ACHN (cell line): ENCODE results near the gene MRPS18B.
"Not testable (repeated sequence)": the region's sequence is repeated elsewhere in the genome, so short reads cannot be mapped to it uniquely, and the experiment has no call there.

ENCODE experiments used
- DNase-seq: peaks from one replicate; pipeline ENCODE4 v3.0.0-alpha.2; 2015
- in situ Hi-C: cut with HindIII; loops from 2 replicates; pipeline ENCODE4 v1.10.0; 2017; ENCODE audit warnings: low sequenced_read_pairs, low pct_ligation_motif_present, low pct_unique_long_range_greater_than_20kb

MRPS18B gene

GRCh38 chr6:30617565-30618269, at the start of gene MRPS18B:
MRPS18B (plus strand) TSS chr6:30617840; CDS start chr6:30617866, 26 bp downstream.
- DNase-seq: peak; percentile 95
- in situ Hi-C loops: no loop called here

- in situ Hi-C loops: no loop called here
- no peak for DNase-seq
Measured at GRCh38 chr6:30568245-30568644, 49.4 kb upstream of the MRPS18B start.

- no peak for DNase-seq
- in situ Hi-C loops: no loop called here
Measured at GRCh38 chr6:30570263-30570662, 47.4 kb upstream of the MRPS18B start.

- DNase-seq: no peak
- in situ Hi-C loops: no loop called here
Measured at GRCh38 chr6:30570740-30571074, 46.9 kb upstream of the MRPS18B start.

DNA sequence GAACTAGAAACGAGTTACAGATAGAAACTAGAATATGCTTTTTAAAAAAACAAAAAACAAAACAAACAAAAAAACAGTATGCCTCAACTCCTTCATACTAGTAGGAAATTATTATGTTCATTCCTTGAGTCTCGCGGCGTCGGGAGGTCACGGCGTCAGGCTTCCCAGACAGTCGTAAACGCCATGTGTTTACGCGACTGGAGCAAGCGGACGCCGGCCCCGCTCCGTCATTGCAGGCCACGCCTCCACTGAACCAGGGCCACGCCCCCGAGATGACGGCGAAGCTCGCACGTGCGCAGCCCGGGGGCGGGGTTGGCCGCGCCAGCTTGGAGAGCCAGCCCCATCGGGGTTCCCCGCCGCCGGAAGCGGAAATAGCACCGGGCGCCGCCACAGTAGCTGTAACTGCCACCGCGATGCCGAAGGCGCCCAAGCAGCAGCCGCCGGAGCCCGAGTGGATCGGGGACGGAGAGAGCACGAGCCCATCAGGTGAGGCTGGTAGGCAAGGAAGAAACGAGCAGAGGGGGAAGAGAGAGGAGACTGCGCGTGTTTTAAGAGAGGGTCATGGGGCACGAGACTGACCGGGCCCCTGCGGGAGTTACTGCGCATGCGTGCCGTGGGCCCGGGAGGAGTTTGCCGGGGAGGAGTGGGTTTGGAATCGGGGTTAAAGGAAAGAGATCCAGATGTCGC, 46.4 kb upstream of the MRPS18B start, which contains the start of gene ABCF1:
Gene ABCF1 (plus strand): TSS at position 368 of the 687 bp plus-strand sequence. CDS start 46 bp downstream, at position 414.
- peak; percentile 93 for DNase-seq
- in situ Hi-C loops: no loop called here

DNA sequence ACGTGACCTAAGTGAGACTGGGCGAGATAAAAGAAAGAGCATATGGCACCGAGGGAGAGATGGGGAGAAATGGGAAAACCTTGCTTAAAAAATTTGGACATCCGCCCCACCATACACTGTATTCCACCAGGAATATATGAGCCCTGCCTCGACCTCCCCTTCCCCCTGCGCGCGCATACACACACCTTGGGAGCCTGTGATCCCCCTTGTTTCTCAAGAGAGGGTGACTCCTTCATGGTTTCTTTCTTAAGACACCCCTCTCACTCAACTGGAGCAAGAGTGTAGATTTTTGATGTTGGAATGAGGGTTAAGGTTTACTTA, 45.9 kb upstream of the MRPS18B start:
- in situ Hi-C loops: no loop called here
- DNase-seq: no peak

DNA sequence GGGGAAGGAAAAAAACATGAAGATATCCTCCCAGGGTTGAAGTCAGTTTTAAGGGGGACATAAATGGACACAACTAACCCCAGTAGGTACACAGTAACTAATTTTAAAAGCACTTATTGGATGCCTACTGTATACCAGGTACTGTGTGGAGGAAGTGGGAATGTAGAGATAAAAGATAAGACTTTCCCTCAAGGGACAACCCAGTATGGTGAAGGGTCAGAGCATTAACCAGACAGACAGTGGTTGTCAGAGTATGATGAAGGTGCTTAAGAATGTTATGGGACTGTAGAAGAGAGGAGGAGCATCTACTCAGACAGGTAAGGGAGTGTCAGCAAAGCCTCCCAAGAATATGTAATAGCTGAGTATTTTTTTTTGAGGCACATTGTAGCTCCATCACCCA, 45.5 kb upstream of the MRPS18B start:
- in situ Hi-C loops: no loop called here
- DNase-seq: no peak

- in situ Hi-C loops: no loop called here
Measured at GRCh38 chr6:30573113-30573512, 44.5 kb upstream of the MRPS18B start.

GRCh38 chr6:30578051-30578450, 39.6 kb upstream of the MRPS18B start:
- DNase-seq: no peak
- in situ Hi-C loops: no loop called here

More at GRCh38 chr6:30573113-30573512, 44.5 kb upstream of the MRPS18B start:
- DNase-seq: no peak

DNA sequence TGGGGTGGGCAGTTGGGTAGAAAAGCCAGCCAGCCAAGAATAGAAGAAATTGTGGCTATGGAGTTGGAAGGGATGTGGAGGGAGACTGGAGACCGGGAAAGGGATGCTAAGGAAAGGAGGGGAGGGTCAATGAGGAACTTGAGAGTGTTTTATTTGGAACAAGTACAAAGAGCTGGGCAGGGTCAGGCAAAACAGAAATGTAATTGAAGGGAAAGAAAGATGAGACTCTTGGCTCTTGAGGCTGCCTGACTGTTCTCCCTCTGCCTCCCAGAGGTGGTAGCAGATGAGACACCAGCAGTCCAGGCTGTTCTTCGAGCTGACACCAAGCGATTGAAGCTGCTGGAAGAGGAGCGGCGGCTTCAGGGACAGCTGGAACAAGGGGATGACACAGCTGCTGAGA, 33.7 kb upstream of the MRPS18B start:
- in situ Hi-C loops: no loop called here

DNA sequence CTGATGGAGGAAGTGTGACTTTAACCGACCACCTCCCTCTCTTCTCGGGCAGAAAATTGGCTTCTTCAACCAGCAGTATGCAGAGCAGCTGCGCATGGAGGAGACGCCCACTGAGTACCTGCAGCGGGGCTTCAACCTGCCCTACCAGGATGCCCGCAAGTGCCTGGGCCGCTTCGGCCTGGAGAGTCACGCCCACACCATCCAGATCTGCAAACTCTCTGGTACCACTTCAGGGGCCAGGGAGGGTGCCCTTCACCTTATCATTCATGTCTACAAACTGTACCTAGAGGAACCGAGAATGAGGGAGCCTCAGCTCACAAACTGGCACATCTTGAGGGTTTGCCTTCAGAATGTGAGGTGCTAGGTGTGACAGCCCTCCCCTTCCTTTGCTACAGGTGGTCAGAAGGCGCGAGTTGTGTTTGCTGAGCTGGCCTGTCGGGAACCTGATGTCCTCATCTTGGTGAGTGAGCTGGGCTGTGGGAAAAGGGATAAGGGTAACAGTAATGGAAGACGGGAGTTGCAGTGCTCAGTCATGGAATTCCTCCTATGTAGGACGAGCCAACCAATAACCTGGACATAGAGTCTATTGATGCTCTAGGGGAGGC, 27.8 kb upstream of the MRPS18B start:
- in situ Hi-C loops: no loop called here
- DNase-seq: no peak

More for the DNA sequence above, 33.7 kb upstream of the MRPS18B start:
- no peak for DNase-seq

DNA sequence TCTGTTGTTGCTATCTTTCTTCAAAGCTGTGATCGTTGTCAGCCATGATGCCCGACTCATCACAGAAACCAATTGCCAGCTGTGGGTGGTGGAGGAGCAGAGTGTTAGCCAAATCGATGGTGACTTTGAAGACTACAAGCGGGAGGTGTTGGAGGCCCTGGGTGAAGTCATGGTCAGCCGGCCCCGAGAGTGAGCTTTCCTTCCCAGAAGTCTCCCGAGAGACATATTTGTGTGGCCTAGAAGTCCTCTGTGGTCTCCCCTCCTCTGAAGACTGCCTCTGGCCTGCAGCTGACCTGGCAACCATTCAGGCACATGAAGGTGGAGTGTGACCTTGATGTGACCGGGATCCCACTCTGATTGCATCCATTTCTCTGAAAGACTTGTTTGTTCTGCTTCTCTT, 27.1 kb upstream of the MRPS18B start:
- DNase-seq: no peak
- in situ Hi-C loops: no loop called here

DNA sequence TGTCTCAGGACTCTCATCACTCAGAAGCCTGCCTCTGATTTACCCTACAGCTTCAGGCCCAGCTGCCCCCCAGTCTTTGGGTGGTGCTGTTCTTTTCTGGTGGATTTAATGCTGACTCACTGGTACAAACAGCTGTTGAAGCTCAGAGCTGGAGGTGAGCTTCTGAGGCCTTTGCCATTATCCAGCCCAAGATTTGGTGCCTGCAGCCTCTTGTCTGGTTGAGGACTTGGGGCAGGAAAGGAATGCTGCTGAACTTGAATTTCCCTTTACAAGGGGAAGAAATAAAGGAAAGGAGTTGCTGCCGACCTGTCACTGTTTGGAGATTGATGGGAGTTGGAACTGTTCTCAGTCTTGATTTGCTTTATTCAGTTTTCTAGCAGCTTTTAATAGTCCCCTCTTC, 26.6 kb upstream of the MRPS18B start:
- DNase-seq: no peak
- in situ Hi-C loops: no loop called here

DNA sequence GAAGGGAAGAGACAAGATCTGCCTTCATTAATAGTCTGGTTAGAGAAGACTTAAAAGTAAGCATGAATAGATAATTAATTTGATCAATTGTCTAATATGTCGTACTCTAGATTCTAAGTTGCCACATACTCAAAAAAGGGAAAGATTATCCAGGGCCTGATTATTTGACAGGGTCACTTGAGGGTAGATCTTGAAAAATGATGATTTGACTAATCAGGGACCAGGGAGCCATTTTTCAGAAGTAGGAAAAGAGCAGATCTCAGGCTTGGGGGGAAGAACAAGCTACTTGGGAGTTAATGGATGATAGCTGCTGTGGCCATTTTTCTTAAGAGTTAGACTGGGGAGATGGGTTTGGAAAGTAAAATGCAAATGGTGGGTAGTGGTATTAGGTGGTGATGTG, 25.4 kb upstream of the MRPS18B start:
- in situ Hi-C loops: no loop called here
- DNase-seq: no peak

DNA sequence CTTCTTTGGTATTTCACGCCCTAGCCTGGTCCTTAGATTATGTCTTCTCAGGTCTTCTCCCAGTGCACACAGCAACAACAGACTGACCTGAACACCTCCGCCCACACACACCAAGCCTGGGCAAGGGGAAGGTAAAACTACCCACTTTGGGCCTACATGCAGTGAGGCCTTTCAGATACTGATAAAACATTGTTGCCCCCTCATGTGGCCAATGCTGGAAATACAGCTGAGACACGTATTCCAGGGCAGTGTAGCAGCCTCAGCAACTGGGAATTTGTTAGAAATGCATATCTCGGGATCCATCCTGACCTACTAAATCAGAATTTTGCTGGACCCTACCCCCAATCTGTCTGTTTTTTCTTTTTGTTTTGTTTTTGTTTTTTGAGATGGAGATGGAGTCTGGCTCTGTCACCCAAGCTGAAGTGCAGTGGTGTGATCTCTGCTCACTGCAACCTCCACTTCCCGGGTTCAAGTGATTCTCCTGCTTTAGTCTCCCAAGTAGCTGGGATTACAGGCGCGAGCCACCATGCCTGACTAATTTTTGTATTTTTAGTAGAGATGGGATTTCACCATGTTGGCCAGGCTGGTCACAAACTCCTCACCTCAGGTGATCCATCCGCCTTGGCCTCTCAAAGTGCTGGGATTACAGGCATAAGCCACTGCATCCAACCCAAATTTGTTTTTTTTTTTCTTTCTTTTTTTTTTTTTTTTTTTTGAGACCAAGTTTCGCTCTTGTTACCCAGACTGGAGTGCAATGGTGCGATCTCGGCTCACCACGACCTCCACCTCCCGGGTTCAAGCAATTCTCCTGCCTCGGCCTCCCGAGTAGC, 20.1 kb upstream of the MRPS18B start:
- peak; percentile 79 for DNase-seq
- in situ Hi-C loops: not testable (repeated sequence)

DNA sequence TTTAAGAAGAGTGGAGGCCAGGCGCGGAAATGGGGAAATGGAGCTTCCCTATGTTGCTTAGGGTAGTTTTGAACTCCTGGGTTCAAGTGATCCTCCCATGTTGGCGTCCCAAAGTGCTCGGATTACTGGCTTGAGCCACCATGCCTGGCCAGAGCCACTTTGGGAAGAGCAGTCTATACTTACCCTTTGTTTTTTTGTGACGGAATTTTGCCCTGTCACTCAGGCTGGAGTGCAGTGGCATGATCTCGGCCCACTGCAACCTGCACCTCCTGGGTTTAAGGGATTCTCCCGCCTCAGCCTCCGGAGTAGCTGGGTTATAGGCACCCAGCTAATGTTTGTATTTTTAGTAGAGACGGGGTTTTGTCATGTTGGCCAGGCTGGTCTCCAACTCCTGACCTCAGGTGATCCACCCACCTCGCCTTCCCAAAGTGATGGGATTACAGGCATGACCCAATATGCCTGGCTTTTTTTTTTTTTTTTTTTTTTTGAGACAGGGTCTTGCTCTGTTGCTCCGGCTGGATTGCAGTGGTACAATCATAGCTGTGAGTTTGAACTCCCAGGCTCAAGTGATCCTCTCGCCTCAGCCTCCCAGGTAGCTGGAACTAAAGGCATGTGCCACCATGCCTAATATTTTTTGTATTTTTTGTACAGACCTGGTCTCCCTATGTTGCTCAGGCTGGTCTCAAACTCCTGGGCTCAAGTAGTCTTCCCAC, 18.6 kb upstream of the MRPS18B start:
- no peak for DNase-seq
- in situ Hi-C loops: no loop called here

GRCh38 chr6:30599625-30600324, 17.9 kb upstream of the MRPS18B start:
- in situ Hi-C loops: no loop called here
- DNase-seq: no peak

GRCh38 chr6:30600451-30600961, 17.1 kb upstream of the MRPS18B start:
- in situ Hi-C loops: no loop called here
- DNase-seq: no peak
